ENCODE measurements around the gene TRPV2. TPM values are rescaled to one million over a fixed set of nuclear protein-coding genes. Genes with fewer than 3 reads are reported as not detected.
A peak's percentile ranks its signal among the peaks of the same experiment; 100 is the strongest.

TRPV2 gene
- total and polyA plus RNA-seq, 10 of the 15 experiments (the other 5 are each of a cell fraction or from before 2014, with no cell fraction given): 8.9 to 94.4 (median 54.1) TPM

DNA sequence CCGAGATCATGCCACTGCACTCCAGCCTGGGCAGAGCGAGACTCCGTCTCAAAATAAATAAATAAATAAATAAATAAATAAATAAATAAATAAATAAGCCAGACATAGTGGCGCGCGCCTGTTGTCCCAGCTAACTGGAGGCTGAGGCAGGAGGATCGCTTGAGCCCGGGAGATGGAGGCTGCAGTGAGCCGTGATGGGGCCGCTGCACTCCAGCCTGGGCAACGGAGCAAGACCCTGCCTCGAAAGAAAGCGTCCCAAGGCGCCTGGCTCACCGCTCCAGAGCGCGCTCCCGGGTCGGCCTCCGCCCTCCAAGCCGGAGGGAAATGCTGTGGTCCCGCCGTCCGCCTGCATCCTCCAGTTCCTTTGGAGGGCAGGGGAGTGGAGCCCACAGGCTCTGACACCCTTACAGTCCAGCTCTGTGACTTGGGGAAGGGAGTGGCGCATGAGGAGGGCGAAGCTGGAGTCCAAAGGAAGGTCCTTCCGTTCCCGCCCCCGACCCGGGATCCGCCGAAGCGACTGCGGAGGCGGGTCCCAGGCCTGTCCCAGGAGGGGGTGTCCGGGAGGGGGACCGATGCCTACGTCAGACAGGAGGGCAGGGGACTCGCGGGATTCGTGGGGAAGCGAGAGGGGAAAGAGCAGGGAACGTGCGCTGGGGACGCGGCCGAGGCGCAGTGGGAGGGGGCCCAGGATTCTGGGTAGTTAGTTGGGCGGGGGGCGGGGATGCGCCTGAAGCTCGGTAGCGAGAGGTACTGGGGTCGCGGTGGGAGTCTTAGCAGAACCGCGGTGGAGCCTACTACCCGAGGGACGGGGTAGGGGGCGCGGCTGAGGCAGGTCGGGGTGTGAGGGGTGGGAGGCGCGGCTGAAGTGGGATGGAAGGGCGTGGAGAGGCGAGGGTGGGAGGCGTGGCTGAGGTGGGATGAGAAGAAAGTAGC is 8.4 kb upstream of the TRPV2 start (continued):
- TF ChIP-seq, protein P1, sequence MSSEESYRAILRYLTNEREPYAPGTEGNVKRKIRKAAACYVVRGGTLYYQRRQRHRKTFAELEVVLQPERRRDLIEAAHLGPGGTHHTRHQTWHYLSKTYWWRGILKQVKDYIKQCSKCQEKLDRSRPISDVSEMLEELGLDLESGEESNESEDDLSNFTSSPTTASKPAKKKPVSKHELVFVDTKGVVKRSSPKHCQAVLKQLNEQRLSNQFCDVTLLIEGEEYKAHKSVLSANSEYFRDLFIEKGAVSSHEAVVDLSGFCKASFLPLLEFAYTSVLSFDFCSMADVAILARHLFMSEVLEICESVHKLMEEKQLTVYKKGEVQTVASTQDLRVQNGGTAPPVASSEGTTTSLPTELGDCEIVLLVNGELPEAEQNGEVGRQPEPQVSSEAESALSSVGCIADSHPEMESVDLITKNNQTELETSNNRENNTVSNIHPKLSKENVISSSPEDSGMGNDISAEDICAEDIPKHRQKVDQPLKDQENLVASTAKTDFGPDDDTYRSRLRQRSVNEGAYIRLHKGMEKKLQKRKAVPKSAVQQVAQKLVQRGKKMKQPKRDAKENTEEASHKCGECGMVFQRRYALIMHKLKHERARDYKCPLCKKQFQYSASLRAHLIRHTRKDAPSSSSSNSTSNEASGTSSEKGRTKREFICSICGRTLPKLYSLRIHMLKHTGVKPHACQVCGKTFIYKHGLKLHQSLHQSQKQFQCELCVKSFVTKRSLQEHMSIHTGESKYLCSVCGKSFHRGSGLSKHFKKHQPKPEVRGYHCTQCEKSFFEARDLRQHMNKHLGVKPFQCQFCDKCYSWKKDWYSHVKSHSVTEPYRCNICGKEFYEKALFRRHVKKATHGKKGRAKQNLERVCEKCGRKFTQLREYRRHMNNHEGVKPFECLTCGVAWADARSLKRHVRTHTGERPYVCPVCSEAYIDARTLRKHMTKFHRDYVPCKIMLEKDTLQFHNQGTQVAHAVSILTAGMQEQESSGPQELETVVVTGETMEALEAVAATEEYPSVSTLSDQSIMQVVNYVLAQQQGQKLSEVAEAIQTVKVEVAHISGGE (CRISPR knock-in tag; IDR thresholded peaks at IDR 0.05): no peak

DNA sequence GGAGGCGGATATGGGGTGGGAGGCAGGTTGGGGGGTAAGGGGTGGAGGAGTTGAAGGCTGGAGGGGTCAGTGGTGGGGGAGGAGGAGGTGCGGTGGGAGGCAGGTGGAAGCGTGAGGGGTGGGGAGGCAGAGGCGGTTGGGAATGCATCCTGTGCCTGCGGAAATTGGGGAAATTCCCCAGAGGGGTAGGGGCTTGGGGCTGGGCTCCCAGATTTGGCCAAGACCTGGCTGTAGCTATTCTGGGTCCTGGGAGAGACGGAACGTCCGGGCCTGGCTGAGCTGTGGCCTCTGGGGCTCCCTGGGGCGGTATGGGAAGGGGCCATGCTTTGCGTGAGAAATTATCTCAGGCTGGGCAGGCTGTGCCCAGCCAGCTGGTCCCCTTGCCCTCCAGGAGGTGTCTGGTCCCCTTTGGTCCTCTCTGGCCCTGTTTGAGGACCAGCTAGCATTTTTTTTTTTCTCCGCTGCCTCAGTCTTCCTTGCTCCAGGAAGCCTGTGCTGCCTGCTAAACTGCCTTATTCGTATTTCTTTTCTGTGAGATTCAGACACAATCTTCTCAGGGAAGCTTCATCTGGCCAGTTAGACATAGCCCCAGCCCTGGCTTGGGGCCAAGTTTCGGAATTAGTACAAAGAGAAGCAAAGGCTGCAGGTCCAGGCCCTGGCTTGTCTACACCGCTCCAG is 7.3 kb upstream of the TRPV2 start:
- BruUV-seq (replicated peaks): TSS peak; percentile 82
- 0% methylated on average over 9 of the region's 14 CpGs for WGBS (ENCODE audit: insufficient coverage, insufficient replicate concordance, low lambda C conversion rate, missing lambda C conversion rate)
- ChIA-PET SMC1A (ENCODE audit: uncharacterized antibody, unreplicated experiment) (interaction anchor here (0.8 to 6.4 kb wide), 9 partner anchors 9 to 568 kb away, joined by 3 to 41 read pairs (median 4); partner anchors contain the start of genes TRPV2 and UBB), RAD21 (ENCODE audit: unreplicated experiment) (interaction anchor here (0.8 to 3.5 kb wide), 12 partner anchors 10 to 580 kb away, joined by 3 to 48 read pairs (median 5); partner anchors contain the start of genes CENPV, TRPV2 and UBB), POLR2A (interaction anchor here (0.5 to 4.1 kb wide), 15 partner anchors 9 to 568 kb away, joined by 3 to 53 read pairs (median 3); partner anchors contain the start of genes TRPV2 and UBB), CTCF (interaction anchor here (0.7 to 6.1 kb wide), 9 partner anchors 9 to 122 kb away, joined by 3 to 55 read pairs (median 5); partner anchors contain the start of genes TRPV2 and UBB)
- in situ Hi-C loops (cut with MboI): no loop called here
- Histone ChIP-seq H3K4me2 (ENCODE audit: control insufficient read depth, insufficient read depth) (peak overlapping the region; percentile 89), H2AFZ (ENCODE audit: control insufficient read depth, low read depth, low read length) (peak overlapping the region; percentile 57), H3K27me3 (replicated peaks in 1 of 2; ENCODE audit: control insufficient read depth in 2 of 2, insufficient read depth in 2 of 2, low read length in 1 of 2) (no peaks in the 10 kb centered on the region), H4K20me1 (ENCODE audit: control insufficient read depth, insufficient read depth) (no peaks in the 10 kb centered on the region), H3K4me3 (peak overlapping the region; percentile 37; the same call in 1 of the 2 replicates), H3K9me3 (replicated peaks; ENCODE audit: control insufficient read depth, insufficient read depth, low read length) (no peaks in the 10 kb centered on the region), H3K27ac (ENCODE audit: control insufficient read depth, insufficient read depth) (peak overlapping the region; percentile 99), H3K79me2 (ENCODE audit: control insufficient read depth, insufficient read depth, low read length) (no peaks in the 10 kb centered on the region), H3K4me1 (ENCODE audit: control insufficient read depth, insufficient read depth, low read length) (no peaks in the 10 kb centered on the region; the same call in none of the 2 replicates), H3K9ac (ENCODE audit: control insufficient read depth, insufficient read depth, low read length) (peak overlapping the region; percentile 84), H3K36me3 (ENCODE audit: control insufficient read depth in 2 of 2, insufficient read depth in 2 of 2, low read length in 1 of 2) (no peaks in the 10 kb centered on the region)
- intact Hi-C loops (cut with micrococcal nuclease; ENCODE audit: unreplicated experiment): loop anchor here (1.0 kb wide), 1 partner anchor 8 kb away; no protein-coding TSS in a partner anchor
- peak; percentile 64 for FAIRE-seq
- ATAC-seq: peak; percentile 92
- peak; percentile 96 for DNase-seq (ENCODE audit: low read depth, low spot score)
- TF ChIP-seq, protein P1 (CRISPR knock-in tag; IDR thresholded peaks at IDR 0.05): no peak
- TF ChIP-seq, protein P2, sequence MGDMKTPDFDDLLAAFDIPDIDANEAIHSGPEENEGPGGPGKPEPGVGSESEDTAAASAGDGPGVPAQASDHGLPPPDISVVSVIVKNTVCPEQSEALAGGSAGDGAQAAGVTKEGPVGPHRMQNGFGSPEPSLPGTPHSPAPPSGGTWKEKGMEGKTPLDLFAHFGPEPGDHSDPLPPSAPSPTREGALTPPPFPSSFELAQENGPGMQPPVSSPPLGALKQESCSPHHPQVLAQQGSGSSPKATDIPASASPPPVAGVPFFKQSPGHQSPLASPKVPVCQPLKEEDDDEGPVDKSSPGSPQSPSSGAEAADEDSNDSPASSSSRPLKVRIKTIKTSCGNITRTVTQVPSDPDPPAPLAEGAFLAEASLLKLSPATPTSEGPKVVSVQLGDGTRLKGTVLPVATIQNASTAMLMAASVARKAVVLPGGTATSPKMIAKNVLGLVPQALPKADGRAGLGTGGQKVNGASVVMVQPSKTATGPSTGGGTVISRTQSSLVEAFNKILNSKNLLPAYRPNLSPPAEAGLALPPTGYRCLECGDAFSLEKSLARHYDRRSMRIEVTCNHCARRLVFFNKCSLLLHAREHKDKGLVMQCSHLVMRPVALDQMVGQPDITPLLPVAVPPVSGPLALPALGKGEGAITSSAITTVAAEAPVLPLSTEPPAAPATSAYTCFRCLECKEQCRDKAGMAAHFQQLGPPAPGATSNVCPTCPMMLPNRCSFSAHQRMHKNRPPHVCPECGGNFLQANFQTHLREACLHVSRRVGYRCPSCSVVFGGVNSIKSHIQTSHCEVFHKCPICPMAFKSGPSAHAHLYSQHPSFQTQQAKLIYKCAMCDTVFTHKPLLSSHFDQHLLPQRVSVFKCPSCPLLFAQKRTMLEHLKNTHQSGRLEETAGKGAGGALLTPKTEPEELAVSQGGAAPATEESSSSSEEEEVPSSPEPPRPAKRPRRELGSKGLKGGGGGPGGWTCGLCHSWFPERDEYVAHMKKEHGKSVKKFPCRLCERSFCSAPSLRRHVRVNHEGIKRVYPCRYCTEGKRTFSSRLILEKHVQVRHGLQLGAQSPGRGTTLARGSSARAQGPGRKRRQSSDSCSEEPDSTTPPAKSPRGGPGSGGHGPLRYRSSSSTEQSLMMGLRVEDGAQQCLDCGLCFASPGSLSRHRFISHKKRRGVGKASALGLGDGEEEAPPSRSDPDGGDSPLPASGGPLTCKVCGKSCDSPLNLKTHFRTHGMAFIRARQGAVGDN (IDR thresholded peaks at IDR 0.05): peak; percentile 43; the same call in 1 of the 2 replicates
- no peak for TF ChIP-seq EZH2 (IDR thresholded peaks at IDR 0.05; ENCODE audit: borderline replicate concordance, control insufficient read depth, low read depth, low read length)

Data from GM12878 (cell line).